SIG-M5 treated with dmso at 0.1 percent for 504 hours (cell line): ENCODE results near the gene KRTAP21-3.

Experiments used
- DNase-seq: peaks from one replicate; lab custom pipeline; 2025; ENCODE audit not compliant: unreplicated experiment; lab: John Stamatoyannopoulos, UW

KRTAP21-3 gene

DNA sequence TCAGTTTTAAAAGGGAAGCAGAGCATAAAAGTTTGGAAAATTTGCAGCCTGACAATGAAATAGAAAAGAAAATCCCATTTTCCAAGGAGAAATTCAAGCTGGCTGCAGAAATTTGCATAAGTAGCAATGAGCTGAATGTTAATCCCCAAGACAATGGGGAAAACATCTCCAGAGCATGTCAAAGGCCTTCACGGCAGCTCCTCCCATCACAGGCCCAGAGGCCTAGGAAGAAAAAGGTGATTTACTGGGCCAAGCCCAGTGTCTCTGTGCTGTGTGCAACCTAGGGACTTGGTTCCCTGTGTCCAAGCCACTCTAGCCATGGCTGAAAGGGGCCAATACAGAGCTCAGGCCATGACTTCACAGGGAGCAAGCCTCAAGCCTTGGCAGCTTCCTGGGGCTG lies 49.8 kb downstream of the KRTAP21-3 start:
- no peak for DNase-seq
